ENCODE results near the gene MDFI.

Gene MDFI

GRCh38 chr6:41639809-41640371 lies 1.6 kb downstream of the MDFI start:
- Histone ChIP-seq H3K9me3 (ENCODE audit: low read length) (no peaks in the 10 kb centered on the region), H4K20me1 (ENCODE audit: insufficient read depth, low read length) (no peaks in the 10 kb centered on the region), H3K36me3 (ENCODE audit: insufficient read depth, low read length) (no peaks in the 10 kb centered on the region), H3K4me3 (ENCODE audit: low read depth, low read length, poor library complexity, severe bottlenecking) (no peak overlapping the region), H3K4me2 (ENCODE audit: low read length) (no peak overlapping the region), H3K9me2 (ENCODE audit: low read depth, low read length) (no peaks in the 10 kb centered on the region), H3K9ac (ENCODE audit: low read length) (no peak overlapping the region), H3K79me2 (ENCODE audit: insufficient read depth, low read length) (no peaks in the 10 kb centered on the region), H3K4me1 (ENCODE audit: insufficient read depth, low read length, severe bottlenecking) (no peaks in the 10 kb centered on the region), H3K27ac (ENCODE audit: low read depth, low read length, poor library complexity, severe bottlenecking) (no peak overlapping the region), H2AFZ (ENCODE audit: low read length) (no peak overlapping the region), H3F3A (ENCODE audit: insufficient read depth, low read length) (no peaks in the 10 kb centered on the region), H3K27me3 (ENCODE audit: insufficient read depth, low read length) (no peaks in the 10 kb centered on the region)
- TF ChIP-seq EZH2 (IDR thresholded peaks at IDR 0.05; ENCODE audit: borderline replicate concordance, low read length) = no peak
- TF ChIP-seq, protein P1, sequence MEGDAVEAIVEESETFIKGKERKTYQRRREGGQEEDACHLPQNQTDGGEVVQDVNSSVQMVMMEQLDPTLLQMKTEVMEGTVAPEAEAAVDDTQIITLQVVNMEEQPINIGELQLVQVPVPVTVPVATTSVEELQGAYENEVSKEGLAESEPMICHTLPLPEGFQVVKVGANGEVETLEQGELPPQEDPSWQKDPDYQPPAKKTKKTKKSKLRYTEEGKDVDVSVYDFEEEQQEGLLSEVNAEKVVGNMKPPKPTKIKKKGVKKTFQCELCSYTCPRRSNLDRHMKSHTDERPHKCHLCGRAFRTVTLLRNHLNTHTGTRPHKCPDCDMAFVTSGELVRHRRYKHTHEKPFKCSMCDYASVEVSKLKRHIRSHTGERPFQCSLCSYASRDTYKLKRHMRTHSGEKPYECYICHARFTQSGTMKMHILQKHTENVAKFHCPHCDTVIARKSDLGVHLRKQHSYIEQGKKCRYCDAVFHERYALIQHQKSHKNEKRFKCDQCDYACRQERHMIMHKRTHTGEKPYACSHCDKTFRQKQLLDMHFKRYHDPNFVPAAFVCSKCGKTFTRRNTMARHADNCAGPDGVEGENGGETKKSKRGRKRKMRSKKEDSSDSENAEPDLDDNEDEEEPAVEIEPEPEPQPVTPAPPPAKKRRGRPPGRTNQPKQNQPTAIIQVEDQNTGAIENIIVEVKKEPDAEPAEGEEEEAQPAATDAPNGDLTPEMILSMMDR (IDR thresholded peaks at IDR 0.05; ENCODE audit: low read length) = no peak

DNA sequence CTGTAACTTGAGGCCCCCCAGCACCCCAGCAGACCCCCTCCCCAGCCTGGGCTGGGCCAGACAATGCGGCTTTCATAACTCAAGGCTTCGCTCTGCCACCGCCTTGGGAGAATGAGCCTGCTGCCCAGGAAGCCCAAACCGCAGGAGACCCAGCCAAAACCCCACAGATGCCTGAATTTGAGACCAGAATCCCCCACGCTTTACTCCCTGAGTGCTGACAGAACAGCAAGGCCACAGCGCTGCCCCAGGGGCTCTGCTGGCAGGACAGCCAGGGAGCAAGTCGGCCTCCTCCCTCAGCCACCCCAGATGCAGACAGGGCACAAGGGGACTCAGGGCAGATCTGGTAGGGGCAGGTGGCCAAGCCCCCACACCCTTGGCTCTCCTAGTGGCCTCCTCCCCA lies 2.2 kb downstream of the MDFI start:
- Histone ChIP-seq H3K4me2 (ENCODE audit: low read length) (no peak overlapping the region), H3K36me3 (ENCODE audit: insufficient read depth, low read length) (no peaks in the 10 kb centered on the region), H3K4me1 (ENCODE audit: insufficient read depth, low read length, severe bottlenecking) (no peaks in the 10 kb centered on the region), H3K9ac (ENCODE audit: low read length) (no peak overlapping the region), H3K9me2 (ENCODE audit: low read depth, low read length) (no peaks in the 10 kb centered on the region), H3K79me2 (ENCODE audit: insufficient read depth, low read length) (no peaks in the 10 kb centered on the region), H2AFZ (ENCODE audit: low read length) (no peak overlapping the region), H4K20me1 (ENCODE audit: insufficient read depth, low read length) (no peaks in the 10 kb centered on the region), H3F3A (ENCODE audit: insufficient read depth, low read length) (no peaks in the 10 kb centered on the region), H3K27me3 (ENCODE audit: insufficient read depth, low read length) (no peaks in the 10 kb centered on the region), H3K27ac (ENCODE audit: low read depth, low read length, poor library complexity, severe bottlenecking) (no peak overlapping the region), H3K9me3 (ENCODE audit: low read length) (no peaks in the 10 kb centered on the region), H3K4me3 (ENCODE audit: low read depth, low read length, poor library complexity, severe bottlenecking) (no peak overlapping the region)
- no peak for TF ChIP-seq EZH2 (IDR thresholded peaks at IDR 0.05; ENCODE audit: borderline replicate concordance, low read length)
- TF ChIP-seq, protein P1 (IDR thresholded peaks at IDR 0.05; ENCODE audit: low read length) = no peak

- Histone ChIP-seq H3K9me2 (ENCODE audit: low read depth, low read length) (no peaks in the 10 kb centered on the region), H3F3A (ENCODE audit: insufficient read depth, low read length) (no peaks in the 10 kb centered on the region), H4K20me1 (ENCODE audit: insufficient read depth, low read length) (no peaks in the 10 kb centered on the region), H3K27ac (ENCODE audit: low read depth, low read length, poor library complexity, severe bottlenecking) (no peak overlapping the region), H3K4me3 (ENCODE audit: low read depth, low read length, poor library complexity, severe bottlenecking) (no peak overlapping the region), H2AFZ (ENCODE audit: low read length) (no peak overlapping the region), H3K79me2 (ENCODE audit: insufficient read depth, low read length) (no peaks in the 10 kb centered on the region), H3K36me3 (ENCODE audit: insufficient read depth, low read length) (no peaks in the 10 kb centered on the region), H3K4me1 (ENCODE audit: insufficient read depth, low read length, severe bottlenecking) (no peaks in the 10 kb centered on the region), H3K9ac (ENCODE audit: low read length) (no peak overlapping the region), H3K27me3 (ENCODE audit: insufficient read depth, low read length) (peaks cover 4% of the 10 kb centered on the region; the same call in 1 of the 2 replicates), H3K4me2 (ENCODE audit: low read length) (no peak overlapping the region), H3K9me3 (ENCODE audit: low read length) (no peaks in the 10 kb centered on the region)
- TF ChIP-seq EZH2 (IDR thresholded peaks at IDR 0.05; ENCODE audit: borderline replicate concordance, low read length) = no peak
- TF ChIP-seq, protein P1 (IDR thresholded peaks at IDR 0.05; ENCODE audit: low read length) = no peak
Measured at GRCh38 chr6:41641352-41641925, 3.2 kb downstream of the MDFI start.

All from OCI-LY1 (cell line).